ENCODE measurements around the gene PRKN. TPM values are rescaled to one million over a fixed set of nuclear protein-coding genes. Genes with fewer than 3 reads are reported as not detected.

PRKN gene
- total and polyA plus RNA-seq, 9 of the 15 experiments (the other 6 are each of a cell fraction or from before 2014, with no cell fraction given): 0.03 to 0.96 (median 0.15) TPM; not detected in 2

DNA sequence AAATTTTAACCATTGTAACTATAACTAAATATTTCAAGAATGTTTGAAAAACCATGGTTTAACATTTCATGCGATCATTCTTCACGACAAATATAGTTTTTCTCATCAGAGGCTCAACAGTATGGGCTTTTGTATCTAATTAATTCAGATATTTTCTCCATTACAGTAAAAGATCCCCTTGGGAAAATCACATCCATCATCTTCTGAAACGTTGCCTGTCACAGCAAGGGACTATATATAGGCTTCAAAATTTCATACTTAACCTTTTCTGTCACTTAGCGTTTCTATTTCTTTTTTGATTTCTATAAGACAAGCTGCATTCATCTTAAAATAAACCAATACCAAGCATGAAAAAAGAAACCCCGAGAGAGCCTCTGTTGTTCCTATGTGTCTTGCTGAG, 710.0 kb downstream of the PRKN start:
- Histone ChIP-seq H3K79me2 (ENCODE audit: control insufficient read depth, insufficient read depth, low read length) (no peaks in the 10 kb centered on the region), H3K27ac (ENCODE audit: extremely low read depth, low read depth, low read length) (no peak overlapping the region), H3K9me1 (ENCODE audit: control insufficient read depth, insufficient read depth, low read length) (no peaks in the 10 kb centered on the region), H3K9ac (ENCODE audit: insufficient read depth in 1 of 2, low read depth in 2 of 2, low read length in 2 of 2) (no peak overlapping the region), H2AFZ (ENCODE audit: low read depth, low read length) (no peak overlapping the region), H3K4me1 (replicated peaks in 1 of 2; ENCODE audit: control insufficient read depth in 2 of 2, insufficient read depth in 2 of 2, low read length in 2 of 2) (no peaks in the 10 kb centered on the region), H3K4me3 (no peak overlapping the region), H3K27me3 (ENCODE audit: control insufficient read depth in 2 of 2, insufficient read depth in 2 of 2, low read length in 2 of 2) (no peaks in the 10 kb centered on the region), H3K4me2 (ENCODE audit: insufficient read depth, low read length) (no peak overlapping the region), H3K36me3 (ENCODE audit: control insufficient read depth, insufficient read depth, low read length) (no peaks in the 10 kb centered on the region), H3K9me3 (replicated peaks; ENCODE audit: control insufficient read depth, insufficient read depth, low read depth, low read length) (no peaks in the 10 kb centered on the region), H4K20me1 (replicated peaks; ENCODE audit: control insufficient read depth, insufficient read depth, low read length) (no peaks in the 10 kb centered on the region)
- in situ Hi-C loops (cut with MboI): no loop called here
- POLR2A ChIA-PET: no interaction called here
- intact Hi-C loops (cut with micrococcal nuclease): no loop called here
- DNase-seq (ENCODE audit: extremely low read depth in 1 of 4, low spot score in 3 of 4) (no peak), FAIRE-seq (no peak), ATAC-seq (no peak)
- CTCF ChIA-PET (ENCODE audit: low intra/inter-chr PET ratio): no interaction called here
- TF ChIP-seq, protein P1, sequence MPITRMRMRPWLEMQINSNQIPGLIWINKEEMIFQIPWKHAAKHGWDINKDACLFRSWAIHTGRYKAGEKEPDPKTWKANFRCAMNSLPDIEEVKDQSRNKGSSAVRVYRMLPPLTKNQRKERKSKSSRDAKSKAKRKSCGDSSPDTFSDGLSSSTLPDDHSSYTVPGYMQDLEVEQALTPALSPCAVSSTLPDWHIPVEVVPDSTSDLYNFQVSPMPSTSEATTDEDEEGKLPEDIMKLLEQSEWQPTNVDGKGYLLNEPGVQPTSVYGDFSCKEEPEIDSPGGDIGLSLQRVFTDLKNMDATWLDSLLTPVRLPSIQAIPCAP (CRISPR knock-in tag; IDR thresholded peaks at IDR 0.05; ENCODE audit: borderline replicate concordance): no peak
- TF ChIP-seq ZNF696 (CRISPR knock-in tag; conservative IDR thresholded peaks at IDR 0.05) (no peak), SRSF9 (IDR thresholded peaks at IDR 0.05; ENCODE audit: borderline replicate concordance, low read depth, low read length) (no peak), POLR2B (IDR thresholded peaks at IDR 0.05; ENCODE audit: low read depth, partially characterized antibody) (no peak), ZNF124 (CRISPR knock-in tag; IDR thresholded peaks at IDR 0.05) (no peak), NCOA1 (IDR thresholded peaks at IDR 0.05; ENCODE audit: low read depth) (no peak)
- TF ChIP-seq, protein P2, sequence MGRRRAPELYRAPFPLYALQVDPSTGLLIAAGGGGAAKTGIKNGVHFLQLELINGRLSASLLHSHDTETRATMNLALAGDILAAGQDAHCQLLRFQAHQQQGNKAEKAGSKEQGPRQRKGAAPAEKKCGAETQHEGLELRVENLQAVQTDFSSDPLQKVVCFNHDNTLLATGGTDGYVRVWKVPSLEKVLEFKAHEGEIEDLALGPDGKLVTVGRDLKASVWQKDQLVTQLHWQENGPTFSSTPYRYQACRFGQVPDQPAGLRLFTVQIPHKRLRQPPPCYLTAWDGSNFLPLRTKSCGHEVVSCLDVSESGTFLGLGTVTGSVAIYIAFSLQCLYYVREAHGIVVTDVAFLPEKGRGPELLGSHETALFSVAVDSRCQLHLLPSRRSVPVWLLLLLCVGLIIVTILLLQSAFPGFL (CRISPR knock-in tag; IDR thresholded peaks at IDR 0.05): no peak
- WGBS (ENCODE audit: insufficient coverage, low coverage, missing lambda C conversion rate): 2% methylated on average over 5 of the region's 5 CpGs
- BruUV-seq (replicated peaks): no TSS peak
